Memory B cell (primary cell): ENCODE results near the gene SLC4A1AP.
"Not testable (repeated sequence)": the region's sequence is repeated elsewhere in the genome, so short reads cannot be mapped to it uniquely, and the experiment has no call there.

Source experiments
- ATAC-seq: fragments of 150-1000 bp; cut with Tn5 transposase; 2 replicates; pipeline ENCODE4 v1.10.0; 2021; ENCODE audit warnings: low read depth, mild to moderate bottlenecking, moderate library complexity
- DNase-seq, 2 donors: peaks; one replicate each; pipeline ENCODE4 v3.0.0; 2022; ENCODE audit warnings: low spot score in 2 of 2
- H3K27ac Mint-ChIP-seq: one replicate; pipeline ENCODE4 v1.8.0; 2022; ENCODE audit warnings: mild to moderate bottlenecking, moderate library complexity, mixed read lengths
- H3K27me3 Mint-ChIP-seq: one replicate; pipeline ENCODE4 v1.8.0; 2022; ENCODE audit warnings: mixed read lengths
- H3K36me3 Mint-ChIP-seq: one replicate; pipeline ENCODE4 v1.8.0; 2022; ENCODE audit warnings: mild to moderate bottlenecking, mixed read lengths
- H3K4me1 Mint-ChIP-seq: one replicate; pipeline ENCODE4 v1.8.0; 2022; ENCODE audit warnings: mixed read lengths
- H3K4me3 Mint-ChIP-seq: one replicate; pipeline ENCODE4 v1.8.0; 2022; ENCODE audit warnings: mild to moderate bottlenecking, moderate library complexity, mixed read lengths
- H3K9me3 Mint-ChIP-seq: one replicate; pipeline ENCODE4 v1.8.0; 2022; ENCODE audit warnings: mixed read lengths

SLC4A1AP gene, protein sequence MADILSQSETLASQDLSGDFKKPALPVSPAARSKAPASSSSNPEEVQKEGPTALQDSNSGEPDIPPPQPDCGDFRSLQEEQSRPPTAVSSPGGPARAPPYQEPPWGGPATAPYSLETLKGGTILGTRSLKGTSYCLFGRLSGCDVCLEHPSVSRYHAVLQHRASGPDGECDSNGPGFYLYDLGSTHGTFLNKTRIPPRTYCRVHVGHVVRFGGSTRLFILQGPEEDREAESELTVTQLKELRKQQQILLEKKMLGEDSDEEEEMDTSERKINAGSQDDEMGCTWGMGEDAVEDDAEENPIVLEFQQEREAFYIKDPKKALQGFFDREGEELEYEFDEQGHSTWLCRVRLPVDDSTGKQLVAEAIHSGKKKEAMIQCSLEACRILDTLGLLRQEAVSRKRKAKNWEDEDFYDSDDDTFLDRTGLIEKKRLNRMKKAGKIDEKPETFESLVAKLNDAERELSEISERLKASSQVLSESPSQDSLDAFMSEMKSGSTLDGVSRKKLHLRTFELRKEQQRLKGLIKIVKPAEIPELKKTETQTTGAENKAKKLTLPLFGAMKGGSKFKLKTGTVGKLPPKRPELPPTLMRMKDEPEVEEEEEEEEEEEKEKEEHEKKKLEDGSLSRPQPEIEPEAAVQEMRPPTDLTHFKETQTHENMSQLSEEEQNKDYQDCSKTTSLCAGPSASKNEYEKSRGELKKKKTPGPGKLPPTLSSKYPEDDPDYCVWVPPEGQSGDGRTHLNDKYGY

DNA sequence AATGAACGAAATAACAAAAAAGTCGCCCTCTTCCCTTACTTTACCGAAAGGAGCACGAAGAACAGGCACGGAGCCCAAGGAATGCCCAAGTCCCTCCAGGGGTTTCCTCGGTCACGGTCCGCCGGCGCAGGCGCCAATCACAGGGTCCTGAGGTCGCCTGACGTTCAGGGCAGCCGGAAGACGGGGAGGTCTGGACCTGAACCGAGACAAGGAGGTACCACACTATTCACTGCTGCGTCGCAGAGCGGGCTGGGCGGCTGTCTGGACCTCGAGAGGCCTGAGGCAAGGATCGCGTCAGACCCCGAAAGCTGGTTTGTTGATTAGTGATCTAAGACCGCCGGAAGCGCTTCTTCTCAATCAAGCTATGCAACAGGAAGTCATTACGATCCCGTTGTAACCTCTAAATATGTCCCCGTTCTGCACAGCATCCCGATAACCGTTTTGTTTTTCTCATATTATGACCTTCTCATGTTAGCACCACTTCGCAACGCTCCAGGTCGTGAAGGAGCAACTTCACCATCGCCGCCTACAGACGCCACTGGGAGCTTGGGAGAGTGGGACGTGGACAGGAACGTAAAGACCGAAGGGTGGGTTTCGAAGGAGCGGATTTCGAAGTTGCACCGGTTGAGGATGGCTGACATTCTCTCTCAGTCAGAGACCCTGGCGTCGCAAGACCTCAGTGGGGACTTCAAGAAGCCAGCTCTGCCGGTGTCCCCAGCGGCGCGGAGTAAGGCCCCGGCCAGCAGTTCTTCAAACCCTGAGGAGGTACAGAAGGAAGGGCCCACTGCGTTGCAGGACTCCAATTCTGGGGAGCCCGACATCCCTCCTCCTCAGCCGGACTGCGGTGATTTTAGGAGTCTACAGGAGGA lies at the start of gene SLC4A1AP, which contains the start of gene SUPT7L:
Gene SLC4A1AP (plus strand): TSS at position 605 of the 869 bp plus-strand sequence. CDS start 26 bp downstream, at position 631.
Gene SUPT7L (minus strand): TSS at position 330 of the 869 bp plus-strand sequence. CDS start 1,422 bp downstream, outside the sequence.
- Mint-ChIP-seq H3K36me3 (peaks cover 21% of the 10 kb centered on the region), H3K27me3 (no peaks in the 10 kb centered on the region), H3K4me3 (peak within 1 kb of the TSS; percentile 100), H3K9me3 (no peaks in the 10 kb centered on the region), H3K27ac (peak within 1 kb of the TSS; percentile 100), H3K4me1 (peaks cover 19% of the 10 kb centered on the region)
- peak; percentile 79 to 85 for DNase-seq
- ATAC-seq, result peak; percentile 80

DNA sequence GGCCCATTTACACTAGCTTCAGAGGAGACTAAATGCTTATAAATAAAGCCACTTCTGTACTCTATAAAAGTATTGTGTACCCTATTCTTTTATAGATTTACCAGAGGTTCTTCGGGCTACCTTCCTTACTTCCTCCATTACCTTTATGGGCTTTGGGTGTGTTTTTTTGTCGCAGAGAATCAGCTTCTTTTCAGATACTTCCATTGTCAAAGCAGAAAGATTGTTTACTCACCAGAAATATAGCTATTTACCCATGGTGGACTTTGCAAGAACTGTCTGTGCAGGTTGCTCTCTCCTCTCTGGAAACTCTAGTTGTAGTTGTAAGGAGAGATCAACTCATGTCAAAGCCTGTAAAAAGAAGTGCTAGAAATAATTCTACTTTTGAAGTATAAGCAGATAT lies 49.7 kb upstream of the SLC4A1AP start:
- Mint-ChIP-seq H3K4me3 (no peak overlapping the region), H3K4me1 (no peaks in the 10 kb centered on the region), H3K27ac (no peak overlapping the region), H3K36me3 (peaks cover 33% of the 10 kb centered on the region), H3K9me3 (no peaks in the 10 kb centered on the region), H3K27me3 (no peaks in the 10 kb centered on the region)
- no peak for ATAC-seq
- no peak for DNase-seq

DNA sequence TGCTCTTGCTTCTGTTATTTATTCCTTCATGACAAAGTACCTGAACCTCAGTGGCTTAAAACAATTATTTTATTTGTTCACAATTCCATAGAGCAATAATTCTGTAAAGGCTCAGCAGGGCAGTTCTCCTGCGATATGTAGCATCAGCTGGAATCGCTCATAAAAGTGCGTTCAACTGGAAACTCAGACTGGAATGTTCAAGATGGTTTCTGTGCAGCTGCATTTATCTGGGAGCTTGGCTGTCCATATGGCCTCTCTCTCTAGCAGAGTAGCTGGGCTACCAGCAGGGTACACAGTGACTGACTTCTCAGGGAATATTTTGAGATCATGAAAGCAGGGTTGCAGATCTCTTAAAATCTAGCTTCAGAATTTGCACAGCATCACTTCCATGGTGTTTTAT lies 48.4 kb upstream of the SLC4A1AP start:
- no peak for DNase-seq
- no peak for ATAC-seq
- Mint-ChIP-seq H3K36me3 (peaks cover 37% of the 10 kb centered on the region), H3K27me3 (no peaks in the 10 kb centered on the region), H3K4me1 (no peaks in the 10 kb centered on the region), H3K4me3 (no peak overlapping the region), H3K9me3 (no peaks in the 10 kb centered on the region), H3K27ac (no peak overlapping the region)

DNA sequence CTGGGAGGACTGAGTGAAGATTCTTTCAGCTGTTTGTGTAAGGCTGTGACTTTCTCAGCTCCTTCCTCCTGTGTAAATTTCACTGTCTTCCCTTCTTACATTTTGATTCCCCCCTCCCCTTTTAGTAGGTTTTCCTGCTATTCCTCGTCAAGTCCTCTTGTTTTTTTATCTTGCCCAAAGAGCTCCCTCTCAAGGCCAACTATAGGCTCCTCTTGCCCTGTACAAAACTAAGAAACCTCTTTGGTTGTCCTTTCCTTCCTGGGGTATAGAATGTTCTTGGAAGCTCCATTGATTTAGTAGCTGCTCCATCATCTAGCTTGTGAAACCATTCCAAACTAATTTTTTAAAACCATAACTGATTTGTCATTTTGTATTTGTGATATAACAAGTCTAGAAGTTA lies 42.2 kb upstream of the SLC4A1AP start:
- no peak for DNase-seq
- no peaks in the 10 kb centered on the region for H3K9me3 Mint-ChIP-seq
- H3K4me1 Mint-ChIP-seq, result no peaks in the 10 kb centered on the region
- H3K27me3 Mint-ChIP-seq, result no peaks in the 10 kb centered on the region
- no peak overlapping the region for H3K4me3 Mint-ChIP-seq
- peaks cover 44% of the 10 kb centered on the region for H3K36me3 Mint-ChIP-seq
- no peak overlapping the region for H3K27ac Mint-ChIP-seq
- no peak for ATAC-seq

DNA sequence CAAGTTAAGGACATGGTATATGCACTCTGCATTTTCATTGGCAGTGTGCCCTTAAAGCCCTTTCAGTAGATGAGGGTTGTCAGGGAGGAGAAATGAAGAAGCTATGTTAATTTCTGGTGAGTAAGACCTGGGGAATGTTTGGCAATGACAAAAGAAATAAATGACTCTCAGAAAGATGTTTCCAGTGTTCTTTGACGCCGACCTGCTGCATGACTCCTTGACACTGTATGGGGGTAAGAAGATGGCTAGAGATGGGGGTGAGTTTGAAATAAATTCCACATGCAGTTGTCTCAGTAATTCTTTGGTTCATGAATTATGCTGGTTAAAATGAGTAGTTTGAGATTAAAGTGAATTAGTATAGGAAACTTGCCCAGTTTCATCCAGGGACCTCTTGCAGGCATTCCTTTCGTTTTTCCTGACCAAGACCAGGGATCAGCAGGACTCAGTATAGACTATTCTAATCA lies 40.7 kb upstream of the SLC4A1AP start:
- no peaks in the 10 kb centered on the region for H3K9me3 Mint-ChIP-seq
- H3K27ac Mint-ChIP-seq, result peak overlapping the region; percentile 16
- peaks cover 35% of the 10 kb centered on the region for H3K36me3 Mint-ChIP-seq
- DNase-seq, result no peak
- H3K4me1 Mint-ChIP-seq, result no peaks in the 10 kb centered on the region
- H3K27me3 Mint-ChIP-seq, result no peaks in the 10 kb centered on the region
- no peak overlapping the region for H3K4me3 Mint-ChIP-seq
- no peak for ATAC-seq

DNA sequence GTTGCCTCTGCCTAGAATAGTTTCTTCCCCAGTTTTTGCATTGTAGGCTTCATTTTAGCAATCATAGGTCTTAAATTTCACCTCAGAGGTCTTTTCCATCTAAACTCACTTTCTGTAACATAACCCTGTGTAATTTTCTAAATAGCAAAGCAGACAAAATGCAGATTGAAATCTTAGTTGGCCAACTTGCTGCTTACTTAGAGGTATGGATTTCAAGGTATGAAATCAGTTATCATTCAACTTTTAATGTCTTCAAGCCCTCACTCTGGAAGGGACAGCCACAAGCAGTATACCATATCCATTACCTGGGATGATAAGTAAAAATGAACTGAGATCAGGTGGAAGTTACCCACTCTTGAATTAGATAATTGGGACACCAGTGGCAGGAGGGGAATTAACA lies 38.7 kb upstream of the SLC4A1AP start:
- H3K27me3 Mint-ChIP-seq, result no peaks in the 10 kb centered on the region
- H3K27ac Mint-ChIP-seq, result no peak overlapping the region
- no peak for ATAC-seq
- no peak for DNase-seq
- no peak overlapping the region for H3K4me3 Mint-ChIP-seq
- H3K4me1 Mint-ChIP-seq, result no peaks in the 10 kb centered on the region
- no peaks in the 10 kb centered on the region for H3K9me3 Mint-ChIP-seq
- H3K36me3 Mint-ChIP-seq, result peaks cover 31% of the 10 kb centered on the region

DNA sequence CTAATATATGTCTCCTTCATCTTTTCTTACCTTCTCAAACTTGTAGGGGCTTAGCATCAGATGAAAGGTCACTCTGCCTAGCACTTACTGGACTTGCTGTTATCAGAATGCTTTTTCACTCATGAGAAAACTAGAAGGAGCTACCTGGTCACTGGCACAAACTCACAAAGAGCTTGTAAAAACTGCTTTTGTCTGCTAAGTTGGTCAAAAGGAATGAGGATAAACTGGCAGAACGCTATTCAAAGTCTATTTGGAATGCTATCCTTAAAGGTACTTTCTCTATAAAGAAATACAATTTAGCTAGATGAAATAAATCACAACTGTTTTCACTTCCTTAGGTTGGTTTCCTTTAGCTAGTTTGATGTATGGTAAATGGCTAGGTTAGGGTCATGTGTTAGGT lies 37.4 kb upstream of the SLC4A1AP start:
- Mint-ChIP-seq H3K27ac (peak overlapping the region; percentile 64), H3K36me3 (peaks cover 31% of the 10 kb centered on the region)
- DNase-seq, H3K9me3 Mint-ChIP-seq, ATAC-seq, H3K4me1 Mint-ChIP-seq, H3K27me3 Mint-ChIP-seq, H3K4me3 Mint-ChIP-seq: not testable (repeated sequence)

DNA sequence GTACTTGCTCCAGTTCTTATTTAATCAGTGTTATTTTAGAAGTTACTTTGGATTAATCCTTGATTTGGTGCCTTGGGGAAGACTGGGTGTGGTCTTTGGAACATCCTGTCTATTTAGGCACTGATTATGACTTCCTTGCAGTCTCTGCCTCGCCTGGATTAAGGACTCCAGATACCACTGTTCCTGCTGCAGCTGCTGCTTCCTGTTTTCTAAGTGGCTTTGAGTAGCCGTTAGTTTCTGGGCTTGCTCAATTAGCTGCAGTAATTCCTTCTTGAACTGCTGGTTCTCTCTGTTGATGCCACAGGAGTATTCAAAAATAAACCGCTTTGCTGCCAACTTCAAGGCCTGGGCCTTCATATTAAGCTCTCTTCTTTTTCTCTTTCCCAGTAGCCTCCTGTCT lies 36.8 kb upstream of the SLC4A1AP start:
- H3K27me3 Mint-ChIP-seq, H3K4me1 Mint-ChIP-seq, H3K9me3 Mint-ChIP-seq, H3K4me3 Mint-ChIP-seq, ATAC-seq, DNase-seq: not testable (repeated sequence)
- H3K27ac Mint-ChIP-seq, result peak overlapping the region; percentile 64
- peaks cover 27% of the 10 kb centered on the region for H3K36me3 Mint-ChIP-seq

DNA sequence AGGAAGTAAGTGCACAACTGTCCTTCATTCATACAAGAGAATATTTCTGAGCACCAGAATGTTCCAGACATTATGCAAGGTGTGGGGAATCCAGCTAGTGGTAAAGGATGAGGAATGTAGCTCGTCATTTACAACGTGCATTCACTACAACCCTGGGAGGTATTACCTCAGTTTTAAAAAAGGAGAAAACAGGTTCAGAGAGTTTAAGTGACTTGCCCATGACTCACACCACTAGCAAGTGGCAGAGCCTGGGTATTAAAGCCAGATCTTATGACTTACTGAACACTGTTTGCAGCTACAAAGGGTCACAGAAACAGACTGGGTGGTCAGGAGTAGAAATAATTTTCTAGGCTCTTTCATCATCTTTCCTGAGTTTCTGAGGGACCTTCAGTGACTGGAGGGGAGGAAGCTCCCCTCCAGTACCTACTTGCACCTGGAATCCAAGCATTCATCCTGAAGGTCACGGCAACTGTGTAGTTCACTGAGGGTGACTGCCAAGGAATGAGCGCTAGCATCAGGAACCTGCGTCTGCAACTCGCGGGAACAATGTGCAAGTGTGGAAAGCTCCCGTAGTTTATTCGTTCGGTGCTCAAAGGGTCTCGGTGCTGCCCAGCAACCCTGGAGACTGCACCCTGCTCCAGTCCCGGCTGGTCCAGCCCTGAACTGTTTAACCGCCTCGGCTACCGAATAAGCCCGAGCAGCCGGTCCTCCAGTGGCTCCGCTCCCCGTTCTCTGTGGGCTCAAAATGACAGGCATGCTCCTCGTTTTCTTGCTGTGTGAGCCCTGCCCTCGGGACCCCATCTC lies 35.5 kb upstream of the SLC4A1AP start:
- H3K27ac Mint-ChIP-seq, result peak overlapping the region; percentile 64

DNA sequence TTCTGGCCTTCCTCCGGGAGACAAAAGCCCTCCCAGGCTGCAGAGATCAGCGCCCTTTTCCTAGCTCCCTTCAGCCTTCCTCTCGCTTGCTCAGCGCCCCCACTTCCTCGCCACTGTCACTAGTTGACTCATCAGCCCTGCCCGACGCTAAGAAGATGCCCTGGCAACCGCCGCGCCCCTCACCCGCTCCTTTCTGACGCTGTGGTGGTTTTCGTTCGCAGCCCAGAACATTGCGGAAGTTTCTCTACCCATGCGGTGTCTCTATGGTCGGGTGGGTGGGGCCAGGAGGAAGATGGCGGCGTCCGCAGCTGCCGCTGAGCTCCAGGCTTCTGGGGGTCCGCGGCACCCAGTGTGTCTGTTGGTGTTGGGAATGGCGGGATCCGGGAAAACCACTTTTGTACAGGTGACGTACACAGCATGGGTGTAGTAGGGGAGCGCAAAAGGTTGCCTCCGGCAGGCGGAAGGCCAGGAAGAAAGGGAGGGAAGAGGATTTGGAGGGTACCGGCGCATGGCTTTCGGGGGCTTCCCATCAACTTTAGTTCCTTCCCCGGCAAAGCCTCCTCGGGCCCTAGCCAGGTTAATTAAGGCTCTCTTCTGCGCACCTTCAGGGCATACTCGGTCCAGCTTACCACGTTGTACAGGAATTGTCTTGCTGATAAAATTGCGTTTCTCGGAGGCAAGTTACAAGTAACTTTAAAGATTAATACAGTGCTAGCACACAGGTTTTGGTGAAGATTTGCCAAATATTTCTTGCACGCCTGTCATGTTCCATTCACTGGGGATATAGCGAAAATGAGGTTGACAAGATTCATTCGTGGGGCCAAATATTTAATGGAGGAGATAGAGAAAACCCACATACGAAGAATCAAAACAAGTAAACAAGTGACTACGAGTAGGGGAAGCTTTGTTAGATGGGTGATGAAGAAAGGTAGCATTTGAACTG lies 34.7 kb upstream of the SLC4A1AP start, which contains the start of the genes CCDC121 and GPN1:
Gene CCDC121 (minus strand): TSS at position 246 of the 943 bp plus-strand sequence. CDS start 1,213 bp downstream, outside the sequence.
Gene GPN1 (plus strand): TSS at position 284 of the 943 bp plus-strand sequence. CDS start 9 bp downstream, at position 293.
- no peaks in the 10 kb centered on the region for H3K27me3 Mint-ChIP-seq
- peak; percentile 99 for ATAC-seq
- peaks cover 7% of the 10 kb centered on the region for H3K4me1 Mint-ChIP-seq
- H3K36me3 Mint-ChIP-seq, result peaks cover 19% of the 10 kb centered on the region
- peak within 1 kb of the TSS; percentile 64 for H3K27ac Mint-ChIP-seq
- no peaks in the 10 kb centered on the region for H3K9me3 Mint-ChIP-seq
- peak within 1 kb of the TSS; percentile 33 for H3K4me3 Mint-ChIP-seq
- DNase-seq, result peak; percentile 83 to 87

More for the DNA sequence above, 35.5 kb upstream of the SLC4A1AP start:
- no peaks in the 10 kb centered on the region for H3K9me3 Mint-ChIP-seq
- ATAC-seq (peak; percentile 3), DNase-seq (no peak)
- no peaks in the 10 kb centered on the region for H3K27me3 Mint-ChIP-seq
- peak overlapping the region; percentile 33 for H3K4me3 Mint-ChIP-seq
- H3K4me1 Mint-ChIP-seq, result peaks cover 5% of the 10 kb centered on the region
- H3K36me3 Mint-ChIP-seq, result peaks cover 23% of the 10 kb centered on the region

DNA sequence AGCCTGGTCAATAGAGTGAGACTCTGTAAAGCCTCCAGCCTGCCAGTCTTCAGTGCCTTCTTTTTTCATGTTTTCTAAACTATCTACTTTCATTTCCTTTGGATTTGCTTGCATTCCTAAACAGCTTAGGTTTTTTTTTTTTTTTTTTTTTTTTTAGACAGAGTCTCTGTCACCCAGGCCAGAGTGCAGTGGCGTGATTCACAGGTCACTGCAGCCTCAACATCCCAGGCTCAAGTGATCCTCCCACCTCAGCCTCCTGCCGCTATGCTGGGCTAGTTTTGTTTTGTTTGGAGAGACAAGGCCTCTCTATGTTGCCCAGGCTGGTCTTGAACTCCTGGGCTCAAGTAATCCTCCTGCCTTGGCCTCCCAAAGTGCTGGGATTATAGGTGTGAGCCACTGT lies 33.4 kb upstream of the SLC4A1AP start:
- H3K4me1 Mint-ChIP-seq, H3K9me3 Mint-ChIP-seq, H3K27me3 Mint-ChIP-seq, ATAC-seq, H3K27ac Mint-ChIP-seq, DNase-seq: not testable (repeated sequence)
- Mint-ChIP-seq H3K36me3 (peaks cover 23% of the 10 kb centered on the region), H3K4me3 (peak overlapping the region; percentile 25)

DNA sequence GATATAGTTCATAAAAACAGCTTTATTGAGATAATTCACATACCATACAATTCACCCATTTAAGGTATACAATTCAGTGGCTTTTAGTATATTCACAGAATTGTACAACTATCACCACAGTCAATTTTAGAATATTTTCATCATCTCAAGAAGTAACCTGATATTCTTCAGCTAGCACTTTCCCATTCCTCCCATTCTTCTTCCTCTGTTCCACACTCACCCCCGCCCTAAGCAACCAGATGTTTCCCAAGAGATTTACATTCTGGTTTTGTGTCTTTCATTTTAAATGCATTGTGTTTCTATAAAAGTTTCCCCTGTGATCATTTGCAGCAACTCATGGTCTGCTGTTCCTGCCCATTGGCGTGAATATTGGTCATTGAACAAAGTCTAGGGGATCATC lies 29.4 kb upstream of the SLC4A1AP start:
- no peak for ATAC-seq
- H3K27ac Mint-ChIP-seq, result no peak overlapping the region
- H3K4me1 Mint-ChIP-seq, result peaks cover 7% of the 10 kb centered on the region
- H3K4me3 Mint-ChIP-seq, result no peak overlapping the region
- no peaks in the 10 kb centered on the region for H3K27me3 Mint-ChIP-seq
- no peaks in the 10 kb centered on the region for H3K9me3 Mint-ChIP-seq
- no peak for DNase-seq
- H3K36me3 Mint-ChIP-seq, result peaks cover 43% of the 10 kb centered on the region
